HCT116 (cell line): ENCODE results near the gene AFAP1L1. TPM values are rescaled to one million over a fixed set of nuclear protein-coding genes. Genes with fewer than 3 reads are reported as not detected.

Source experiments
- ATAC-seq: fragments of 200-7000 bp; cut with Tn5 transposase; 2 replicates; pipeline ENCODE4 v1.9.1; 2020; ENCODE audit warnings: mild to moderate bottlenecking, moderate library complexity
- BruUV-seq: library from RNA; stranded (reverse); fragments of 400-500 nt; replicated peaks from 2 replicates; lab custom pipeline; 2021; lab: Mats Ljungman, UMichigan
- CTCF ChIA-PET: fragments of 300-600 bp; sonication (Branson Sonifier 250); formaldehyde crosslinking; loops from one replicate; lab custom pipeline; 2021; ENCODE audit warnings: antibody characterized with exemption; lab: Charles Lee
- POLR2A ChIA-PET: fragments of 300-600, 350-600 bp; sonication (Branson Sonifier 250); formaldehyde crosslinking; loops from one replicate; lab custom pipeline; 2021; ENCODE audit warnings: antibody characterized with exemption; lab: Charles Lee
- RAD21 ChIA-PET, 2 experiments: fragments of 300-600 bp; sonication (Branson Sonifier 250); formaldehyde crosslinking; loops; one replicate each; lab custom pipeline; 2023; ENCODE audit warnings: low total read pairs in 2 of 2; ENCODE audit not compliant: uncharacterized antibody in 2 of 2, unreplicated experiment in 2 of 2, low non-redundant PET in 1 of 2; lab: Charles Lee
- DNase-seq: peaks from one replicate; pipeline ENCODE4 v3.0.0-alpha.2; 2010; ENCODE audit warnings: low read depth, low spot score
- H2AFZ ChIP-seq: fragments of 200-600 bp; shearing (Covaris generic), sonication (generic); 2 replicates; pipeline ENCODE4 v1.6.1; 2017; ENCODE audit warnings: low read depth, mixed run types, mixed read lengths, antibody characterized with exemption, low read length; ENCODE audit not compliant: poor library complexity, severe bottlenecking
- H3K27ac ChIP-seq: 2 replicates; pipeline ENCODE4 v1.5.1; 2012; ENCODE audit warnings: low read depth, low read length
- H3K27me3 ChIP-seq: fragments of 200-600 bp; sonication (generic); 2 replicates; pipeline ENCODE4 v1.6.1; 2016; ENCODE audit warnings: mixed run types, low read length, mixed read lengths; ENCODE audit not compliant: insufficient read depth
- H3K36me3 ChIP-seq, 2 experiments: fragments of 200-500 bp in 1 of 2; fragments of 200-600 bp in 1 of 2; sonication (Bioruptor generic) in 1 of 2; sonication (generic) in 1 of 2; 2 replicates each; pipeline versions ENCODE4 v1.5.1 to v1.6.1; 2014 to 2016; ENCODE audit warnings: low read length in 2 of 2, inconsistent platforms in 1 of 2, mixed read lengths in 1 of 2, mixed run types in 1 of 2; ENCODE audit not compliant: insufficient read depth in 2 of 2, control insufficient read depth in 1 of 2
- H3K4me1 ChIP-seq, 2 experiments: fragments of 200-600 bp in 1 of 2; sonication (generic) in 1 of 2; 2 replicates each; pipeline versions ENCODE4 v1.5.1 to v1.6.1; 2012 to 2017; ENCODE audit warnings: low read length in 2 of 2, inconsistent platforms in 1 of 2, mild to moderate bottlenecking in 1 of 2, mixed read lengths in 1 of 2, mixed run types in 1 of 2, moderate library complexity in 1 of 2; ENCODE audit not compliant: insufficient read depth in 2 of 2, control insufficient read depth in 1 of 2
- H3K4me2 ChIP-seq: fragments of 200-600 bp; sonication (generic); 2 replicates; pipeline ENCODE4 v1.6.1; 2017; ENCODE audit warnings: mixed run types, low read length, mixed read lengths
- H3K4me3 ChIP-seq, 2 experiments: fragments of 200-600 bp in 1 of 2; sonication (generic) in 1 of 2; replicated peaks in 1 of 2; 2 replicates each; pipeline ENCODE4 v1.5.1; 2011 to 2016; ENCODE audit warnings: low read length in 2 of 2, control low read depth in 1 of 2, low read depth in 1 of 2, mild to moderate bottlenecking in 1 of 2, mixed read lengths in 1 of 2, mixed run types in 1 of 2
- H3K79me2 ChIP-seq: fragments of 200-600 bp; sonication (generic); 2 replicates; pipeline ENCODE4 v1.6.1; 2017; ENCODE audit warnings: mild to moderate bottlenecking, mixed run types, low read length, moderate library complexity, mixed read lengths; ENCODE audit not compliant: insufficient read depth
- H3K9ac ChIP-seq: fragments of 200-600 bp; sonication (generic); 2 replicates; pipeline ENCODE4 v1.6.1; 2016; ENCODE audit warnings: low read length, mixed read lengths
- H3K9me2 ChIP-seq: fragments of 200-600 bp; sonication (generic), shearing (Covaris generic); 2 replicates; pipeline ENCODE4 v1.6.1; 2017; ENCODE audit warnings: mixed run types, mild to moderate bottlenecking, moderate library complexity; ENCODE audit not compliant: insufficient read depth
- H3K9me3 ChIP-seq, 2 experiments: fragments of 200-500 bp in 1 of 2; fragments of 200-600 bp in 1 of 2; sonication (Bioruptor generic) in 1 of 2; sonication (generic) in 1 of 2; 2 replicates each; pipeline ENCODE4 v1.6.1; 2014 to 2017; ENCODE audit warnings: low read length in 2 of 2, mixed read lengths in 2 of 2, inconsistent platforms in 1 of 2, low read depth in 1 of 2, mild to moderate bottlenecking in 1 of 2, mixed run types in 1 of 2, moderate library complexity in 1 of 2; ENCODE audit not compliant: control insufficient read depth in 1 of 2, insufficient read depth in 1 of 2
- H4K20me1 ChIP-seq: fragments of 200-600 bp; sonication (generic), shearing (Covaris generic); 2 replicates; pipeline ENCODE4 v1.6.1; 2017; ENCODE audit warnings: mixed run types, mild to moderate bottlenecking, moderate library complexity; ENCODE audit not compliant: insufficient read depth
- EZH2phosphoT487 ChIP-seq: fragments of 200-600 bp; IDR thresholded peaks from 2 replicates; pipeline ENCODE4 v1.6.1; 2018; ENCODE audit warnings: antibody characterized with exemption, borderline replicate concordance
- POLR2AphosphoS5 ChIP-seq: IDR thresholded peaks from 2 replicates; pipeline ENCODE4 v1.6.1; 2011; ENCODE audit warnings: mild to moderate bottlenecking, low read depth, low read length, moderate library complexity
- YY1 ChIP-seq: IDR thresholded peaks from 2 replicates; pipeline ENCODE4 v1.6.1; 2011; ENCODE audit warnings: low read length, low read depth, moderate library complexity, mild to moderate bottlenecking; ENCODE audit not compliant: insufficient replicate concordance; ENCODE audit errors: extremely low read depth
- intact Hi-C: fragments of 100-400 bp; cut with micrococcal nuclease; formaldehyde crosslinking; loops from 2 replicates; pipeline ENCODE4 v1.10.0; 2022
- total RNA-seq: library from RNA; stranded (reverse); gene quantifications from one replicate; pipeline ENCODE4 v1.2.1, GENCODE V29; 2021; ENCODE audit not compliant: unreplicated experiment
- TF ChIP-seq, protein P1 (sequence below), 3 experiments: fragments of 200-600 bp in 1 of 3; sonication (generic) in 1 of 3; IDR thresholded peaks in 2 of 3; conservative IDR thresholded peaks in 1 of 3; 2 replicates each; pipeline ENCODE4 v1.5.1; 2012 to 2017; ENCODE audit warnings: low read depth in 2 of 3, low read length in 2 of 3, antibody characterized with exemption in 1 of 3, borderline replicate concordance in 1 of 3, control low read depth in 1 of 3, mild to moderate bottlenecking in 1 of 3, mixed read lengths in 1 of 3, mixed run types in 1 of 3, moderate library complexity in 1 of 3; ENCODE audit not compliant: insufficient read depth in 1 of 3
- TF ChIP-seq, protein P2 (sequence below): IDR thresholded peaks from 2 replicates; pipeline ENCODE4 v1.6.1; 2012

AFAP1L1 gene
- total RNA-seq, 1 experiment from 2014 or later, result 4.3 TPM

DNA sequence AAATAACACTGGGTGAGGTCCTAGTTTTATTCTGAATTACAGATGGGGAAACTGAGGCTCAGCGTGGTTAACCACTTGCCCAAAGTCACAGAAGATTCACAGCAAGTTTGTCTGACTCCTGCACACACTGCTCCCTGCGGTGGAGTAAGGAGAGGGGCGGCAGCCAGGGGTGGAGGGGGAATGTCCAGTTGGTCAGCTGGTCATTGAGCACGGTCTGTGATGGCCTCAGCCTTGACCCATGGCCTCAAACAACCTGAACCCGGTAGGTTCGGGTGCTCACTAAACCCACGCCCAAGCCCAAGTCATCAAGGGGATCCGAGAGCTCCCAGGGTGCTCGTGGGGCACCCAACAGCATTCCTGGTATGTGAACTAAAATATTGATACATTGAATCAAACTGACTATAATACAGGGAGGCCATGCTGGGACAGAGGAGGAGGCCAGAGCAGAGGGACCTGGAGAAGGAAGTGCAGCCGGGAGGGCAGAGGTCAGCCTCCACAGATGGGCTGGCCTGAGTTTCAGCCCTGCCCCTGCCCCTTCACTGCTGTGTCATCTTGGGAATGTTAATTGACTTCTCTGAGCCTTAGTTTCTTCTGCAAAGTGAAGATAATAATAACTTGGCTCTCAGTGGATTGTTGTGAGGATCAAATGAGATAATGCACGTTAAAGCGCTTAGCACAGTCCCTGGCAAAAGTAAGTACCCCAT is 111.0 kb downstream of the AFAP1L1 start:
- H3K4me1 ChIP-seq, result peaks cover 0 to 6% of the 10 kb centered on the region in 2 experiments; a peak in 2 of 4 replicates
- POLR2A ChIA-PET, result no interaction called here

More for the DNA sequence above, 111.0 kb downstream of the AFAP1L1 start:
- Histone ChIP-seq H3K27ac (no peak overlapping the region), H4K20me1 (no peaks in the 10 kb centered on the region), H3K9me3 (no peaks in the 10 kb centered on the region), H2AFZ (no peak overlapping the region), H3K36me3 (no peaks in the 10 kb centered on the region), H3K9ac (no peak overlapping the region), H3K4me2 (no peak overlapping the region), H3K79me2 (no peaks in the 10 kb centered on the region), H3K4me3 (no peak overlapping the region), H3K9me2 (no peaks in the 10 kb centered on the region), H3K27me3 (no peaks in the 10 kb centered on the region)
- ChIA-PET CTCF (interaction anchor here (0.6 to 2.6 kb wide), 13 partner anchors 8 to 236 kb away, joined by 3 to 20 read pairs (median 6); partner anchors contain the start of gene PCYOX1L), RAD21 (interaction anchor here in 1 of 2 experiments (1.0 to 2.2 kb wide), 2 partner anchors 52 to 236 kb away, joined by 4 to 8 read pairs; no protein-coding TSS in a partner anchor)
- ATAC-seq (no peak), DNase-seq (no peak)
- intact Hi-C loops, result loop anchor here (1.0 to 2.0 kb wide), 3 partner anchors 49 to 236 kb away; no protein-coding TSS in a partner anchor
- BruUV-seq, result no TSS peak
- TF ChIP-seq YY1 (no peak), EZH2phosphoT487 (no peak), POLR2AphosphoS5 (no peak)
- TF ChIP-seq, protein P1, sequence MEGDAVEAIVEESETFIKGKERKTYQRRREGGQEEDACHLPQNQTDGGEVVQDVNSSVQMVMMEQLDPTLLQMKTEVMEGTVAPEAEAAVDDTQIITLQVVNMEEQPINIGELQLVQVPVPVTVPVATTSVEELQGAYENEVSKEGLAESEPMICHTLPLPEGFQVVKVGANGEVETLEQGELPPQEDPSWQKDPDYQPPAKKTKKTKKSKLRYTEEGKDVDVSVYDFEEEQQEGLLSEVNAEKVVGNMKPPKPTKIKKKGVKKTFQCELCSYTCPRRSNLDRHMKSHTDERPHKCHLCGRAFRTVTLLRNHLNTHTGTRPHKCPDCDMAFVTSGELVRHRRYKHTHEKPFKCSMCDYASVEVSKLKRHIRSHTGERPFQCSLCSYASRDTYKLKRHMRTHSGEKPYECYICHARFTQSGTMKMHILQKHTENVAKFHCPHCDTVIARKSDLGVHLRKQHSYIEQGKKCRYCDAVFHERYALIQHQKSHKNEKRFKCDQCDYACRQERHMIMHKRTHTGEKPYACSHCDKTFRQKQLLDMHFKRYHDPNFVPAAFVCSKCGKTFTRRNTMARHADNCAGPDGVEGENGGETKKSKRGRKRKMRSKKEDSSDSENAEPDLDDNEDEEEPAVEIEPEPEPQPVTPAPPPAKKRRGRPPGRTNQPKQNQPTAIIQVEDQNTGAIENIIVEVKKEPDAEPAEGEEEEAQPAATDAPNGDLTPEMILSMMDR (IDR thresholded peaks at IDR 0.05 in 2 of 3, conservative IDR thresholded peaks at IDR 0.05 in 1 of 3; ENCODE audit: borderline replicate concordance in 1 of 3, insufficient read depth in 1 of 3, low read depth in 2 of 3, low read length in 2 of 3), result no peak
- TF ChIP-seq, protein P2, sequence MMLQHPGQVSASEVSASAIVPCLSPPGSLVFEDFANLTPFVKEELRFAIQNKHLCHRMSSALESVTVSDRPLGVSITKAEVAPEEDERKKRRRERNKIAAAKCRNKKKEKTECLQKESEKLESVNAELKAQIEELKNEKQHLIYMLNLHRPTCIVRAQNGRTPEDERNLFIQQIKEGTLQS, result no peak
